ENCODE measurements around the gene AKAP6.

AKAP6 gene

GRCh38 chr14:32354716-32355115, 25.6 kb downstream of the AKAP6 start:
- Histone ChIP-seq H3K4me3 (ENCODE audit: low read depth, low read length) (no peak overlapping the region), H3K27me3 (replicated peaks) (no peaks in the 10 kb centered on the region), H3K36me3 (replicated peaks) (no peaks in the 10 kb centered on the region), H3K27ac (no peak overlapping the region)
- no peak for DNase-seq
- in situ Hi-C loops (cut with HindIII; ENCODE audit: low pct_ligation_motif_present, low sequenced_read_pairs), result no loop called here
- TF ChIP-seq CTCF (IDR thresholded peaks at IDR 0.05; ENCODE audit: low read depth, low read length, missing control alignments), result no peak

GRCh38 chr14:32358781-32359180, 29.7 kb downstream of the AKAP6 start:
- DNase-seq, result no peak
- Histone ChIP-seq H3K36me3 (replicated peaks) (no peaks in the 10 kb centered on the region), H3K27me3 (replicated peaks) (no peaks in the 10 kb centered on the region), H3K27ac (no peak overlapping the region), H3K4me3 (ENCODE audit: low read depth, low read length) (no peak overlapping the region)
- in situ Hi-C loops (cut with HindIII; ENCODE audit: low pct_ligation_motif_present, low sequenced_read_pairs), result no loop called here
- no peak for TF ChIP-seq CTCF (IDR thresholded peaks at IDR 0.05; ENCODE audit: low read depth, low read length, missing control alignments)

- no peak for TF ChIP-seq CTCF (IDR thresholded peaks at IDR 0.05; ENCODE audit: low read depth, low read length, missing control alignments)
- in situ Hi-C loops (cut with HindIII; ENCODE audit: low pct_ligation_motif_present, low sequenced_read_pairs), result no loop called here
- H3K36me3 ChIP-seq (replicated peaks), result no peaks in the 10 kb centered on the region
Measured at GRCh38 chr14:32361674-32362073, 32.6 kb downstream of the AKAP6 start.

GRCh38 chr14:32363761-32364160, 34.7 kb downstream of the AKAP6 start:
- Histone ChIP-seq H3K27me3 (replicated peaks) (no peaks in the 10 kb centered on the region), H3K4me3 (ENCODE audit: low read depth, low read length) (no peak overlapping the region), H3K27ac (no peak overlapping the region), H3K36me3 (replicated peaks) (no peaks in the 10 kb centered on the region)
- in situ Hi-C loops (cut with HindIII; ENCODE audit: low pct_ligation_motif_present, low sequenced_read_pairs), result no loop called here
- DNase-seq, result no peak
- no peak for TF ChIP-seq CTCF (IDR thresholded peaks at IDR 0.05; ENCODE audit: low read depth, low read length, missing control alignments)

More at GRCh38 chr14:32361674-32362073, 32.6 kb downstream of the AKAP6 start:
- no peak for DNase-seq
- Histone ChIP-seq H3K4me3 (ENCODE audit: low read depth, low read length) (no peak overlapping the region), H3K27ac (no peak overlapping the region), H3K27me3 (replicated peaks) (no peaks in the 10 kb centered on the region)

GRCh38 chr14:32364941-32365340, 35.8 kb downstream of the AKAP6 start:
- no peak for DNase-seq
- Histone ChIP-seq H3K4me3 (ENCODE audit: low read depth, low read length) (no peak overlapping the region), H3K27ac (no peak overlapping the region), H3K36me3 (replicated peaks) (no peaks in the 10 kb centered on the region), H3K27me3 (replicated peaks) (no peaks in the 10 kb centered on the region)
- no peak for TF ChIP-seq CTCF (IDR thresholded peaks at IDR 0.05; ENCODE audit: low read depth, low read length, missing control alignments)
- in situ Hi-C loops (cut with HindIII; ENCODE audit: low pct_ligation_motif_present, low sequenced_read_pairs), result no loop called here

GRCh38 chr14:32366256-32366879, 37.3 kb downstream of the AKAP6 start:
- H3K27me3 ChIP-seq (replicated peaks), result no peaks in the 10 kb centered on the region
- no peaks in the 10 kb centered on the region for H3K36me3 ChIP-seq (replicated peaks)
- H3K4me3 ChIP-seq (ENCODE audit: low read depth, low read length), result no peak overlapping the region
- DNase-seq, result peak; percentile 69
- in situ Hi-C loops (cut with HindIII; ENCODE audit: low pct_ligation_motif_present, low sequenced_read_pairs), result no loop called here
- H3K27ac ChIP-seq, result peak overlapping the region; percentile 45
- peak; percentile 58 for TF ChIP-seq CTCF (IDR thresholded peaks at IDR 0.05; ENCODE audit: low read depth, low read length, missing control alignments)
